Neuronal stem cell (in vitro differentiated cells): Measurements from ENCODE around the gene SLC19A1.
"Not testable (repeated sequence)": the region's sequence is repeated elsewhere in the genome, so short reads cannot be mapped to it uniquely, and the experiment has no call there.

Experiments used
- DNase-seq: peaks from one replicate; pipeline ENCODE4 v3.0.0-alpha.2; 2013; ENCODE audit warnings: low spot score
- H2AFZ ChIP-seq: one replicate; pipeline ENCODE4 v1.6.1; 2013; ENCODE audit warnings: mild to moderate bottlenecking, low read length, inconsistent platforms
- H2AK5ac ChIP-seq: 2 replicates; pipeline ENCODE4 v1.6.1; 2013; ENCODE audit warnings: low read depth, mild to moderate bottlenecking, inconsistent platforms, low read length, moderate library complexity, mixed read lengths
- H2BK120ac ChIP-seq: 2 replicates; pipeline ENCODE4 v1.6.1; 2013; ENCODE audit warnings: low read depth, mild to moderate bottlenecking, inconsistent platforms, low read length, moderate library complexity, mixed read lengths
- H2BK12ac ChIP-seq: one replicate; pipeline ENCODE4 v1.6.1; 2013; ENCODE audit warnings: low read length, inconsistent platforms
- H2BK15ac ChIP-seq: 2 replicates; pipeline ENCODE4 v1.6.1; 2013; ENCODE audit warnings: mild to moderate bottlenecking, low read length, inconsistent platforms, mixed read lengths
- H2BK5ac ChIP-seq: one replicate; pipeline ENCODE4 v1.6.1; 2013; ENCODE audit warnings: inconsistent platforms, mild to moderate bottlenecking, low read length, moderate library complexity
- H3K14ac ChIP-seq: one replicate; pipeline ENCODE4 v1.6.1; 2013; ENCODE audit warnings: low read length, inconsistent platforms
- H3K18ac ChIP-seq: 2 replicates; pipeline ENCODE4 v1.6.1; 2013; ENCODE audit warnings: low read length, inconsistent platforms
- H3K23ac ChIP-seq: 2 replicates; pipeline ENCODE4 v1.6.1; 2013; ENCODE audit warnings: low read depth, mild to moderate bottlenecking, mixed read lengths, low read length, inconsistent platforms; ENCODE audit not compliant: poor library complexity
- H3K27ac ChIP-seq: replicated peaks from 3 replicates; pipeline ENCODE4 v1.5.1; 2013; ENCODE audit warnings: low read length, inconsistent platforms
- H3K27me3 ChIP-seq, 3 experiments: 2 replicates each; pipeline ENCODE4 v1.6.1; 2013; ENCODE audit warnings: low read length in 3 of 3, mild to moderate bottlenecking in 2 of 3, inconsistent platforms in 1 of 3, low read depth in 1 of 3, mixed read lengths in 1 of 3, moderate library complexity in 1 of 3; ENCODE audit not compliant: control insufficient read depth in 3 of 3, insufficient read depth in 3 of 3
- H3K36me3 ChIP-seq, 2 donors: replicated peaks in 1 of 2; 2 replicates each; pipeline ENCODE4 v1.6.1; 2013; ENCODE audit warnings: low read length in 2 of 2; ENCODE audit not compliant: control insufficient read depth in 2 of 2, insufficient read depth in 2 of 2
- H3K4ac ChIP-seq: 2 replicates; pipeline ENCODE4 v1.6.1; 2013; ENCODE audit warnings: inconsistent platforms, mild to moderate bottlenecking, low read length, moderate library complexity
- H3K4me1 ChIP-seq, 2 donors: 1 replicate in 1 of 2; 2 replicates in 1 of 2; pipeline ENCODE4 v1.6.1; 2013; ENCODE audit warnings: low read length in 2 of 2, low read depth in 1 of 2; ENCODE audit not compliant: control insufficient read depth in 2 of 2, insufficient read depth in 1 of 2
- H3K4me2 ChIP-seq: one replicate; pipeline ENCODE4 v1.6.1; 2013; ENCODE audit warnings: mild to moderate bottlenecking, low read length, inconsistent platforms; ENCODE audit not compliant: insufficient read depth, poor library complexity, severe bottlenecking
- H3K4me3 ChIP-seq, 2 donors: 2 replicates each; pipeline ENCODE4 v1.5.1; 2013; ENCODE audit warnings: low read length in 2 of 2, mild to moderate bottlenecking in 2 of 2, inconsistent platforms in 1 of 2, moderate library complexity in 1 of 2
- H3K79me1 ChIP-seq: one replicate; pipeline ENCODE4 v1.6.1; 2013; ENCODE audit warnings: low read depth, mild to moderate bottlenecking, inconsistent platforms, low read length, moderate library complexity
- H3K9ac ChIP-seq: one replicate; pipeline ENCODE4 v1.6.1; 2013; ENCODE audit warnings: mild to moderate bottlenecking, low read depth, low read length, inconsistent platforms; ENCODE audit not compliant: poor library complexity
- H3K9me3 ChIP-seq, 2 donors: replicated peaks in 1 of 2; 2 replicates each; pipeline versions ENCODE3 to v1.6.1; 2013; ENCODE audit warnings: low read length in 2 of 2, mild to moderate bottlenecking in 2 of 2, inconsistent platforms in 1 of 2, low read depth in 1 of 2, mixed read lengths in 1 of 2, moderate library complexity in 1 of 2; ENCODE audit not compliant: control insufficient read depth in 2 of 2, insufficient read depth in 1 of 2
- H4K8ac ChIP-seq: one replicate; pipeline ENCODE4 v1.6.1; 2013; ENCODE audit warnings: low read depth, mild to moderate bottlenecking, inconsistent platforms, low read length, moderate library complexity
- H4K91ac ChIP-seq: one replicate; pipeline ENCODE4 v1.6.1; 2013; ENCODE audit warnings: low read length, low read depth, mild to moderate bottlenecking, inconsistent platforms; ENCODE audit not compliant: poor library complexity
- WGBS, 2 donors: extraction: QIAGEN DNeasy Blood & Tissue Kit; methylation state at CpG; one replicate each; pipeline ENCODE4 v1.1.7; 2013; ENCODE audit warnings: missing lambda C conversion rate in 2 of 2, mixed read lengths in 1 of 2; ENCODE audit not compliant: insufficient read length in 2 of 2, insufficient replicate concordance in 1 of 2; ENCODE audit errors: extremely low coverage in 2 of 2; 5-methylcytosine and 5-hydroxymethylcytosine counted together

The SLC19A1 gene

GRCh38 chr21:45527151-45527999 lies 14.9 kb downstream of the SLC19A1 start:
- not testable (repeated sequence) for H3K4me2 ChIP-seq, H3K27ac ChIP-seq, H4K91ac ChIP-seq, H3K4ac ChIP-seq, H3K9ac ChIP-seq, H3K23ac ChIP-seq, DNase-seq, H3K4me1 ChIP-seq, H2BK5ac ChIP-seq, H2AFZ ChIP-seq, H3K27me3 ChIP-seq, H2AK5ac ChIP-seq, H4K8ac ChIP-seq, H2BK120ac ChIP-seq, H2BK12ac ChIP-seq, H2BK15ac ChIP-seq, H3K14ac ChIP-seq, H3K18ac ChIP-seq, H3K4me3 ChIP-seq
- peaks cover 26 to 48% of the 10 kb centered on the region in 2 donors for H3K36me3 ChIP-seq
- WGBS, 2 donors = no CpG with 5 or more reads among the region's 19 CpGs
- H3K9me3 ChIP-seq = peaks cover 0 to 17% of the 10 kb centered on the region in 2 donors
- peaks cover 16% of the 10 kb centered on the region for H3K79me1 ChIP-seq

GRCh38 chr21:45525910-45526306 lies 16.3 kb downstream of the SLC19A1 start:
- Histone ChIP-seq H3K27me3 (peaks cover 0 to 3% (median 0%) of the 10 kb centered on the region in 3 experiments), H2BK5ac (no peak overlapping the region), H2AK5ac (no peak overlapping the region), H3K4me1 (peaks cover 0 to 1% of the 10 kb centered on the region in 2 donors), H3K23ac (no peak overlapping the region), H3K36me3 (peaks cover 26 to 42% of the 10 kb centered on the region in 2 donors), H3K9ac (no peak overlapping the region), H2BK15ac (no peak overlapping the region), H3K9me3 (peaks cover 0 to 18% of the 10 kb centered on the region in 2 donors), H2BK12ac (no peak overlapping the region), H4K8ac (no peak overlapping the region), H3K4me2 (no peak overlapping the region), H3K4ac (no peak overlapping the region), H3K79me1 (peaks cover 10% of the 10 kb centered on the region), H3K18ac (no peak overlapping the region), H3K27ac (no peak overlapping the region), H2AFZ (no peak overlapping the region), H3K4me3 (peak overlapping the region in 1 of 2 donors; percentile 48), H3K14ac (no peak overlapping the region), H2BK120ac (no peak overlapping the region), H4K91ac (no peak overlapping the region)
- no peak for DNase-seq
- no CpG with 5 or more reads among the region's 11 CpGs for WGBS, 2 donors

- Histone ChIP-seq H4K91ac (no peak overlapping the region), H2BK120ac (no peak overlapping the region), H3K36me3 (peaks cover 24 to 41% of the 10 kb centered on the region in 2 donors), H4K8ac (no peak overlapping the region), H3K4me2 (no peak overlapping the region), H3K4me1 (peaks cover 0 to 1% of the 10 kb centered on the region in 2 donors), H2AFZ (no peak overlapping the region), H3K14ac (no peak overlapping the region), H3K18ac (no peak overlapping the region), H3K4ac (no peak overlapping the region), H2AK5ac (no peak overlapping the region), H3K79me1 (peaks cover 10% of the 10 kb centered on the region), H2BK15ac (no peak overlapping the region), H3K27ac (no peak overlapping the region), H2BK12ac (no peak overlapping the region), H3K9me3 (peaks cover 0 to 20% of the 10 kb centered on the region in 2 donors), H3K27me3 (peaks cover 0 to 3% (median 0%) of the 10 kb centered on the region in 3 experiments), H3K23ac (peak overlapping the region; percentile 17), H3K9ac (no peak overlapping the region), H2BK5ac (no peak overlapping the region), H3K4me3 (peak overlapping the region in 1 of 2 donors; percentile 48)
- WGBS, 2 donors = no CpG with 5 or more reads among the region's 29 CpGs
- no peak for DNase-seq
Measured at GRCh38 chr21:45525153-45525909, 16.9 kb downstream of the SLC19A1 start.

GRCh38 chr21:45524756-45525152 lies 17.5 kb downstream of the SLC19A1 start:
- DNase-seq = no peak
- H2AFZ ChIP-seq = no peak overlapping the region
- H3K23ac ChIP-seq = peak overlapping the region; percentile 17
- H3K14ac ChIP-seq = no peak overlapping the region
- no CpG with 5 or more reads among the region's 11 CpGs for WGBS, 2 donors
- H3K36me3 ChIP-seq = peaks cover 19 to 35% of the 10 kb centered on the region in 2 donors
- peak overlapping the region; percentile 16 for H2BK12ac ChIP-seq
- no peak overlapping the region for H3K4me3 ChIP-seq
- H3K27ac ChIP-seq = no peak overlapping the region
- no peak overlapping the region for H3K18ac ChIP-seq
- H3K4me2 ChIP-seq = no peak overlapping the region
- H3K4ac ChIP-seq = no peak overlapping the region
- no peak overlapping the region for H2BK15ac ChIP-seq
- peaks cover 0 to under 1% of the 10 kb centered on the region in 2 donors for H3K4me1 ChIP-seq
- no peak overlapping the region for H4K8ac ChIP-seq
- no peak overlapping the region for H4K91ac ChIP-seq
- peaks cover 3 to 15% of the 10 kb centered on the region in 2 donors for H3K9me3 ChIP-seq
- no peak overlapping the region for H2AK5ac ChIP-seq
- H2BK5ac ChIP-seq = no peak overlapping the region
- no peak overlapping the region for H3K9ac ChIP-seq
- H3K27me3 ChIP-seq = no peaks in the 10 kb centered on the region
- H2BK120ac ChIP-seq = no peak overlapping the region
- peaks cover 7% of the 10 kb centered on the region for H3K79me1 ChIP-seq
